Subcutaneous adipose tissue (tissue), 4 donors: ENCODE results near the gene RECK. TPM values are rescaled to one million over a fixed set of nuclear protein-coding genes. Genes with fewer than 3 reads are reported as not detected.

Source experiments
- CTCF ChIP-seq: fragments of 450-650 bp; IDR thresholded peaks from one replicate; pipeline ENCODE4 v1.5.1; 2016; ENCODE audit warnings: low read depth, mild to moderate bottlenecking, control low read depth, antibody characterized with exemption, moderate library complexity
- total RNA-seq, 4 donors: library from RNA; depleted of rRNA; stranded (reverse); fragments of >200 nt; gene quantifications; one replicate each; pipeline ENCODE4 v1.1.0, GENCODE V29; 2016

The RECK gene
- total RNA-seq, 4 donors from 2014 or later: 17.0 to 28.0 (median 21.2) TPM

- no peak for TF ChIP-seq CTCF
These were observed 65.4 kb downstream of the RECK start for GRCh38 chr9:36101916-36102741.

- TF ChIP-seq CTCF: no peak
These were observed 66.2 kb downstream of the RECK start for GRCh38 chr9:36102742-36103495.

- TF ChIP-seq CTCF: no peak
These were observed 72.4 kb downstream of the RECK start for GRCh38 chr9:36109071-36109470.

GRCh38 chr9:36110434-36110833, 73.7 kb downstream of the RECK start:
- no peak for TF ChIP-seq CTCF

GRCh38 chr9:36112516-36112915, 75.8 kb downstream of the RECK start:
- TF ChIP-seq CTCF: no peak

- TF ChIP-seq CTCF: no peak
These were observed 77.3 kb downstream of the RECK start for GRCh38 chr9:36113999-36114398.

GRCh38 chr9:36116593-36116992, 79.9 kb downstream of the RECK start:
- TF ChIP-seq CTCF: no peak
